H9 (cell line): ENCODE data around the gene SGF29. TPM values are rescaled to one million over a fixed set of nuclear protein-coding genes. Genes with fewer than 3 reads are reported as not detected.

Source experiments
- DNase-seq: peaks from one replicate; pipeline ENCODE4 v3.0.0-alpha.2; 2017
- H2AFZ ChIP-seq: one replicate; pipeline ENCODE4 v1.6.1; 2013; ENCODE audit warnings: mild to moderate bottlenecking, low read length, control low read depth, moderate library complexity
- H2AK5ac ChIP-seq: 2 replicates; pipeline ENCODE4 v1.6.1; 2013; ENCODE audit warnings: low read length, control low read depth, mixed read lengths; ENCODE audit not compliant: insufficient read length
- H2BK120ac ChIP-seq: one replicate; pipeline ENCODE4 v1.6.1; 2013; ENCODE audit warnings: low read depth, mild to moderate bottlenecking, low read length, control low read depth, inconsistent platforms; ENCODE audit not compliant: poor library complexity, severe bottlenecking
- H2BK12ac ChIP-seq: 2 replicates; pipeline ENCODE4 v1.6.1; 2013; ENCODE audit warnings: low read length, control low read depth, mixed read lengths, low read depth; ENCODE audit not compliant: insufficient read length
- H2BK15ac ChIP-seq: 2 replicates; pipeline ENCODE4 v1.6.1; 2013; ENCODE audit warnings: low read depth, low read length, control low read depth
- H2BK20ac ChIP-seq: one replicate; pipeline ENCODE4 v1.6.1; 2013; ENCODE audit warnings: low read depth, mild to moderate bottlenecking, low read length, control low read depth, inconsistent platforms; ENCODE audit not compliant: poor library complexity, severe bottlenecking
- H2BK5ac ChIP-seq: 2 replicates; pipeline ENCODE4 v1.6.1; 2013; ENCODE audit warnings: low read length, control low read depth, mixed read lengths; ENCODE audit not compliant: insufficient read length
- H3K14ac ChIP-seq: 2 replicates; pipeline ENCODE4 v1.6.1; 2013; ENCODE audit warnings: low read length, control low read depth; ENCODE audit not compliant: insufficient read depth
- H3K18ac ChIP-seq: 2 replicates; pipeline ENCODE4 v1.6.1; 2013; ENCODE audit warnings: low read depth, mild to moderate bottlenecking, mixed read lengths, low read length, control low read depth; ENCODE audit not compliant: insufficient read length
- H3K23ac ChIP-seq: 2 replicates; pipeline ENCODE4 v1.6.1; 2013; ENCODE audit warnings: low read length, control low read depth, mixed read lengths, low read depth; ENCODE audit not compliant: insufficient read length
- H3K23me2 ChIP-seq: 2 replicates; pipeline ENCODE4 v1.6.1; 2013; ENCODE audit warnings: low read depth, mild to moderate bottlenecking, mixed read lengths, low read length, control low read depth; ENCODE audit not compliant: insufficient read length, poor library complexity, severe bottlenecking
- H3K27ac ChIP-seq: 2 replicates; pipeline ENCODE4 v1.5.1; 2013; ENCODE audit warnings: low read length, control low read depth, mixed read lengths, low read depth; ENCODE audit not compliant: insufficient read length
- H3K27me3 ChIP-seq: 2 replicates; pipeline ENCODE4 v1.6.1; 2013; ENCODE audit warnings: low read length, control low read depth, inconsistent platforms; ENCODE audit not compliant: insufficient read depth
- H3K4ac ChIP-seq: 2 replicates; pipeline ENCODE4 v1.6.1; 2013; ENCODE audit warnings: low read depth, mild to moderate bottlenecking, control low read depth, inconsistent platforms, low read length, moderate library complexity
- H3K4me1 ChIP-seq: 2 replicates; pipeline ENCODE4 v1.6.1; 2013; ENCODE audit warnings: low read length, control low read depth, inconsistent platforms; ENCODE audit not compliant: insufficient read depth
- H3K4me2 ChIP-seq: 2 replicates; pipeline ENCODE4 v1.6.1; 2013; ENCODE audit warnings: low read length, control low read depth, mixed read lengths; ENCODE audit not compliant: insufficient read length, insufficient read depth
- H3K56ac ChIP-seq: 2 replicates; pipeline ENCODE4 v1.6.1; 2013; ENCODE audit warnings: low read depth, mild to moderate bottlenecking, mixed read lengths, low read length, control low read depth; ENCODE audit not compliant: insufficient read length
- H3K79me1 ChIP-seq: 2 replicates; pipeline ENCODE4 v1.6.1; 2013; ENCODE audit warnings: low read depth, mild to moderate bottlenecking, moderate library complexity, low read length, control low read depth, inconsistent platforms; ENCODE audit not compliant: insufficient read depth, poor library complexity, severe bottlenecking
- H3K79me2 ChIP-seq: 2 replicates; pipeline ENCODE4 v1.6.1; 2013; ENCODE audit warnings: low read length, control low read depth, inconsistent platforms; ENCODE audit not compliant: insufficient read depth
- H3K9ac ChIP-seq: 2 replicates; pipeline ENCODE4 v1.6.1; 2013; ENCODE audit warnings: low read length, control low read depth, mixed read lengths; ENCODE audit not compliant: insufficient read length; ENCODE audit errors: extremely low read depth
- H3K9me3 ChIP-seq: one replicate; pipeline ENCODE4 v1.6.1; 2013; ENCODE audit warnings: low read depth, low read length, inconsistent platforms; ENCODE audit not compliant: control insufficient read depth
- H3T11ph ChIP-seq: one replicate; pipeline ENCODE4 v1.6.1; 2013; ENCODE audit warnings: mild to moderate bottlenecking, low read length, control low read depth, inconsistent platforms
- H4K20me1 ChIP-seq: one replicate; pipeline ENCODE4 v1.6.1; 2013; ENCODE audit not compliant: control insufficient read depth, insufficient read length, insufficient read depth
- H4K5ac ChIP-seq: 2 replicates; pipeline ENCODE4 v1.6.1; 2013; ENCODE audit warnings: low read depth, mild to moderate bottlenecking, mixed read lengths, low read length, control low read depth; ENCODE audit not compliant: insufficient read length
- H4K8ac ChIP-seq: replicated peaks from 2 replicates; pipeline ENCODE4 v1.6.1; 2013; ENCODE audit warnings: low read length, control low read depth, mixed read lengths, low read depth; ENCODE audit not compliant: insufficient read length
- H4K91ac ChIP-seq: 2 replicates; pipeline ENCODE4 v1.6.1; 2013; ENCODE audit warnings: low read depth, mild to moderate bottlenecking, moderate library complexity, mixed read lengths, low read length, control low read depth; ENCODE audit not compliant: insufficient read length
- H3K27ac Mint-ChIP-seq, 3 experiments: 2 replicates in 2 of 3; 3 replicates in 1 of 3; pipeline ENCODE4 v1.8.0; 2020 to 2021; ENCODE audit warnings: mixed read lengths in 3 of 3, mild to moderate bottlenecking in 1 of 3, moderate library complexity in 1 of 3
- H3K27me3 Mint-ChIP-seq: 2 replicates; pipeline ENCODE4 v1.8.0; 2021; ENCODE audit warnings: low read depth, mild to moderate bottlenecking, moderate library complexity, mixed read lengths
- H3K36me3 Mint-ChIP-seq, 3 experiments: 2 replicates in 2 of 3; 3 replicates in 1 of 3; pipeline ENCODE4 v1.8.0; 2020 to 2021; ENCODE audit warnings: low read depth in 3 of 3, mixed read lengths in 3 of 3; ENCODE audit not compliant: insufficient read depth in 1 of 3
- H3K4me1 Mint-ChIP-seq, 2 experiments: 2 replicates each; pipeline ENCODE4 v1.8.0; 2020; ENCODE audit warnings: mixed read lengths in 2 of 2
- H3K4me3 Mint-ChIP-seq, 2 experiments: 2 replicates in 1 of 2; 3 replicates in 1 of 2; pipeline ENCODE4 v1.8.0; 2020 to 2021; ENCODE audit warnings: mild to moderate bottlenecking in 2 of 2, mixed read lengths in 2 of 2, moderate library complexity in 1 of 2
- H3K9me3 Mint-ChIP-seq, 2 experiments: 2 replicates in 1 of 2; 3 replicates in 1 of 2; pipeline ENCODE4 v1.8.0; 2020; ENCODE audit warnings: mild to moderate bottlenecking in 2 of 2, mixed read lengths in 2 of 2, moderate library complexity in 1 of 2
- CTCF ChIP-seq: fragments of 200-600 bp; sonication (generic); conservative IDR thresholded peaks from 3 replicates; pipeline ENCODE4 v1.8.0; 2021; ENCODE audit warnings: antibody characterized with exemption, mild to moderate bottlenecking
- WGBS: extraction: QIAGEN DNeasy Blood & Tissue Kit; methylation state at CpG from one replicate; pipeline ENCODE4 v1.1.7; 2013; ENCODE audit warnings: missing lambda C conversion rate, low lambda C conversion rate, mixed read lengths; ENCODE audit not compliant: insufficient read length; ENCODE audit errors: extremely low coverage; 5-methylcytosine and 5-hydroxymethylcytosine counted together
- total RNA-seq: library from RNA; stranded (reverse); gene quantifications from 2 replicates; pipeline ENCODE4 v1.2.1, GENCODE V29; 2021

SGF29 gene
- total RNA-seq, 1 experiment from 2014 or later, result 24.8 TPM

- Mint-ChIP-seq H3K27me3 (no peaks in the 10 kb centered on the region), H3K9me3 (no peaks in the 10 kb centered on the region), H3K36me3 (peaks cover 13 to 37% (median 23%) of the 10 kb centered on the region in 3 experiments), H3K4me1 (peaks cover 14 to 17% of the 10 kb centered on the region in 2 experiments), H3K27ac (peak overlapping the region in 1 of 3 experiments; percentile 73; a peak in 1 of 7 replicates), H3K4me3 (no peak overlapping the region)
- Histone ChIP-seq H2AK5ac (no peak overlapping the region), H3K27me3 (no peaks in the 10 kb centered on the region), H2AFZ (no peak overlapping the region), H3K9me3 (no peaks in the 10 kb centered on the region), H3K18ac (no peak overlapping the region), H3K4me2 (no peak overlapping the region), H2BK15ac (no peak overlapping the region), H3K23me2 (no peaks in the 10 kb centered on the region), H3T11ph (no peak overlapping the region), H3K4ac (no peak overlapping the region), H2BK12ac (no peak overlapping the region), H4K5ac (no peak overlapping the region), H3K9ac (no peak overlapping the region), H2BK120ac (no peak overlapping the region), H3K79me1 (no peaks in the 10 kb centered on the region), H3K4me1 (no peaks in the 10 kb centered on the region; the same call in 1 of the 2 replicates), H3K56ac (no peak overlapping the region), H4K20me1 (no peaks in the 10 kb centered on the region), H3K27ac (no peak overlapping the region), H2BK5ac (no peak overlapping the region), H4K91ac (no peak overlapping the region), H2BK20ac (no peak overlapping the region), H3K79me2 (no peaks in the 10 kb centered on the region), H3K14ac (no peak overlapping the region), H4K8ac (no peak overlapping the region), H3K23ac (no peak overlapping the region)
- no CpG with 5 or more reads among the region's 5 CpGs for WGBS
- no peak for DNase-seq
- TF ChIP-seq CTCF, result no peak
Observed at GRCh38 chr16:28592511-28592910, 38.8 kb downstream of the SGF29 start.
